IMR-90 (cell line): ENCODE results near the gene UCHL1. TPM values are rescaled to one million over a fixed set of nuclear protein-coding genes. Genes with fewer than 3 reads are reported as not detected.
A peak's percentile ranks its signal among the peaks of the same experiment; 100 is the strongest.
"Not testable (repeated sequence)": the region's sequence is repeated elsewhere in the genome, so short reads cannot be mapped to it uniquely, and the experiment has no call there.

Experiments used
- ATAC-seq: fragments of 200-7000 bp; cut with Tn5 transposase; 2 replicates; pipeline ENCODE4 v1.9.1; 2020; ENCODE audit warnings: low read depth, mild to moderate bottlenecking, moderate library complexity
- BruUV-seq: library from RNA; stranded (reverse); fragments of 400-500 nt; replicated peaks from 2 replicates; lab custom pipeline; 2021; lab: Mats Ljungman, UMichigan
- CTCF ChIA-PET: fragments of 300-600 bp; formaldehyde crosslinking; extraction: SDS; loops from one replicate; lab custom pipeline; 2021; ENCODE audit warnings: antibody characterized with exemption; lab: Yijun Ruan, JAX
- POLR2A ChIA-PET: fragments of 300-600 bp; sonication (Branson Sonifier 250); formaldehyde crosslinking; loops from one replicate; lab custom pipeline; 2022; ENCODE audit warnings: antibody characterized with exemption; ENCODE audit not compliant: unreplicated experiment; lab: Charles Lee
- DNase-seq: peaks from one replicate; pipeline ENCODE4 v3.0.0; 2013
- H2AFZ ChIP-seq: replicated peaks from 2 replicates; pipeline ENCODE3; 2013; ENCODE audit warnings: low read length, mild to moderate bottlenecking; ENCODE audit not compliant: poor library complexity
- H2AK5ac ChIP-seq: 2 replicates; pipeline ENCODE4 v1.6.1; 2013; ENCODE audit warnings: low read depth, low read length, inconsistent platforms
- H2AK9ac ChIP-seq: replicated peaks from 2 replicates; pipeline ENCODE3; 2013; ENCODE audit warnings: mild to moderate bottlenecking, low read depth, low read length, moderate library complexity; ENCODE audit not compliant: poor library complexity
- H2BK120ac ChIP-seq: 2 replicates; pipeline ENCODE4 v1.6.1; 2013; ENCODE audit warnings: low read depth, low read length, inconsistent platforms
- H2BK15ac ChIP-seq: 3 replicates; pipeline ENCODE4 v1.6.1; 2013; ENCODE audit warnings: low read depth, low read length, inconsistent platforms
- H2BK20ac ChIP-seq: 2 replicates; pipeline ENCODE4 v1.6.1; 2013; ENCODE audit warnings: low read depth, mild to moderate bottlenecking, inconsistent platforms, low read length, moderate library complexity
- H2BK5ac ChIP-seq: 2 replicates; pipeline ENCODE4 v1.6.1; 2013; ENCODE audit warnings: mild to moderate bottlenecking, low read depth, low read length, inconsistent platforms; ENCODE audit not compliant: poor library complexity, severe bottlenecking
- H3K14ac ChIP-seq: replicated peaks from 2 replicates; pipeline ENCODE4 v1.6.1; 2013; ENCODE audit warnings: low read depth, low read length, inconsistent platforms
- H3K18ac ChIP-seq: 2 replicates; pipeline ENCODE4 v1.6.1; 2013; ENCODE audit warnings: low read depth, low read length, control low read depth
- H3K23ac ChIP-seq: 2 replicates; pipeline ENCODE4 v1.6.1; 2013; ENCODE audit warnings: low read depth, low read length, inconsistent platforms
- H3K27ac ChIP-seq: 2 replicates; pipeline ENCODE4 v1.5.1; 2013; ENCODE audit warnings: mild to moderate bottlenecking, control low read depth, low read length; ENCODE audit not compliant: insufficient read depth
- H3K27me3 ChIP-seq: 2 replicates; pipeline ENCODE4 v1.6.1; 2013; ENCODE audit warnings: low read length; ENCODE audit not compliant: control insufficient read depth, insufficient read depth
- H3K36me3 ChIP-seq: 2 replicates; pipeline ENCODE4 v1.6.1; 2013; ENCODE audit warnings: low read length, mixed read lengths; ENCODE audit not compliant: control insufficient read depth, insufficient read depth
- H3K4ac ChIP-seq: 2 replicates; pipeline ENCODE4 v1.6.1; 2013; ENCODE audit warnings: low read depth, low read length, inconsistent platforms
- H3K4me1 ChIP-seq: 2 replicates; pipeline ENCODE4 v1.6.1; 2013; ENCODE audit warnings: low read length, mixed read lengths; ENCODE audit not compliant: control insufficient read depth, insufficient read depth
- H3K4me2 ChIP-seq: 2 replicates; pipeline ENCODE4 v1.6.1; 2013; ENCODE audit warnings: low read depth, mild to moderate bottlenecking, control low read depth, low read length, moderate library complexity
- H3K4me3 ChIP-seq: 2 replicates; pipeline ENCODE4 v1.5.1; 2013; ENCODE audit warnings: low read depth, mild to moderate bottlenecking, control low read depth, low read length, moderate library complexity; ENCODE audit not compliant: insufficient read depth
- H3K56ac ChIP-seq: 2 replicates; pipeline ENCODE4 v1.6.1; 2013; ENCODE audit warnings: low read length, inconsistent platforms; ENCODE audit not compliant: insufficient read depth; ENCODE audit errors: extremely low read depth
- H3K79me1 ChIP-seq, 2 experiments: 2 replicates each; pipeline ENCODE4 v1.6.1; 2013; ENCODE audit warnings: low read length in 2 of 2, inconsistent platforms in 1 of 2, low read depth in 1 of 2
- H3K9ac ChIP-seq: 2 replicates; pipeline ENCODE4 v1.6.1; 2013; ENCODE audit warnings: low read depth, low read length, control low read depth
- H3K9me1 ChIP-seq: 2 replicates; pipeline ENCODE4 v1.6.1; 2013; ENCODE audit warnings: low read length, inconsistent platforms; ENCODE audit not compliant: insufficient read depth
- H3K9me3 ChIP-seq: 2 replicates; pipeline ENCODE4 v1.6.1; 2013; ENCODE audit warnings: low read length; ENCODE audit not compliant: control insufficient read depth, insufficient read depth
- H4K20me1 ChIP-seq: 2 replicates; pipeline ENCODE4 v1.6.1; 2013; ENCODE audit warnings: low read length, inconsistent platforms; ENCODE audit not compliant: insufficient read depth
- H4K5ac ChIP-seq: 2 replicates; pipeline ENCODE4 v1.6.1; 2013; ENCODE audit warnings: mild to moderate bottlenecking, low read depth, low read length, control low read depth
- H4K8ac ChIP-seq, 2 experiments: 2 replicates each; pipeline ENCODE4 v1.6.1; 2013; ENCODE audit warnings: low read depth in 2 of 2, low read length in 2 of 2, control low read depth in 1 of 2, inconsistent platforms in 1 of 2
- H4K91ac ChIP-seq: 2 replicates; pipeline ENCODE4 v1.6.1; 2013; ENCODE audit warnings: low read depth, low read length, inconsistent platforms; ENCODE audit not compliant: insufficient read depth
- BHLHE40 ChIP-seq: fragments of 150-350 bp; IDR thresholded peaks from 2 replicates; pipeline ENCODE4 v1.6.1; 2016; ENCODE audit warnings: mild to moderate bottlenecking, low read depth, low read length
- MAFK ChIP-seq: IDR thresholded peaks from 2 replicates; pipeline ENCODE4 v1.6.1; 2012; ENCODE audit warnings: low read depth, low read length, improper control_type of control experiment
- RAD21 ChIP-seq: IDR thresholded peaks from 2 replicates; pipeline ENCODE4 v1.6.1; 2012; ENCODE audit warnings: low read length, improper control_type of control experiment
- WGBS, 2 experiments: methylation state at CpG; one replicate each; pipeline versions ENCODE4 v1.1.5 to v1.1.7; 2013; ENCODE audit warnings: missing lambda C conversion rate in 2 of 2; ENCODE audit not compliant: insufficient read length in 1 of 2; ENCODE audit errors: extremely low coverage in 2 of 2; 5-methylcytosine and 5-hydroxymethylcytosine counted together
- dilution Hi-C: fragments of 300-500 bp; cut with HindIII; formaldehyde crosslinking; loops from one replicate; pipeline ENCODE4 v1.14.3; 2018; ENCODE audit warnings: low sequenced_read_pairs; ENCODE audit not compliant: unreplicated experiment
- in situ Hi-C: fragments of 300-500 bp; cut with MboI; formaldehyde crosslinking; loops from 3 replicates; pipeline ENCODE4 v1.14.3; 2019; ENCODE audit warnings: low sequenced_read_pairs, inconsistent platforms, mixed read lengths
- intact Hi-C: fragments of 100-400 bp; cut with micrococcal nuclease; formaldehyde crosslinking; loops from 2 replicates; pipeline ENCODE4 v1.10.0; 2022
- polyA plus RNA-seq, 3 experiments: library from polyadenylated mRNA; depleted of rRNA; stranded (reverse); fragments of >200 nt; gene quantifications; 2 replicates each; pipeline ENCODE4 v1.2.3, GENCODE V29; 2012; ENCODE audit warnings: low replicate concordance in 1 of 3
- total RNA-seq: library from RNA; depleted of rRNA; stranded (reverse); fragments of >200 nt; gene quantifications from 2 replicates; pipeline ENCODE4 v1.2.3, GENCODE V29; 2012

Gene UCHL1
- total and polyA plus RNA-seq, 2 of the 4 experiments (the other 2 are of a cell fraction), result 972 to 2,118 TPM

DNA sequence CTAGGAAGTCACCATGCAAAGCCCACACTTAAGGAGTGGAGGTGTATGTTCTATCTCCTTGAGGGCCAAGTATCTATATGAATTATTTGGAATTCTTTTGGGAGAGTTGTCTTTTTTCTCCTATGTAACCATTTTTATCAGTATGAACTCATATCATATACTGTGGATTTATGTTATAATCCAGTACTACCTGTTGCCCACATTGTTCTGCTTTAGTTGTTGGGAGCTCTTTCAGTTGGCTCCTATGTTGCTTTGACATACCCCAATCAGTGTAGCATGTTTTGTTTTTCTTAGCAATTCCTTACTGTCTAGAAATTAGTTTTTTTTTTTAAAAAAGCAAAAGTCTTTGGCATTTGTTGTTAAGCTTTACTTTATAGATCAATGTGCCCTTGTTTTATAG, 13.0 kb downstream of the UCHL1 start:
- Histone ChIP-seq H3K36me3 (peaks cover 34% of the 10 kb centered on the region), H4K20me1 (no peaks in the 10 kb centered on the region; the same call in 1 of the 2 replicates), H3K27me3 (no peaks in the 10 kb centered on the region), H3K18ac (no peak overlapping the region), H3K79me1 (no peaks in the 10 kb centered on the region; a peak in 1 of 4 replicates), H3K27ac (no peak overlapping the region), H3K56ac (no peak overlapping the region), H3K9ac (no peak overlapping the region), H4K91ac (no peak overlapping the region), H2BK120ac (no peak overlapping the region), H2AFZ (no peak overlapping the region), H3K9me3 (no peaks in the 10 kb centered on the region), H2BK15ac (no peak overlapping the region), H3K4me1 (no peaks in the 10 kb centered on the region), H4K5ac (no peak overlapping the region), H3K9me1 (no peaks in the 10 kb centered on the region), H3K14ac (no peak overlapping the region), H3K4me3 (no peak overlapping the region), H3K23ac (no peak overlapping the region), H2BK20ac (no peak overlapping the region), H3K4me2 (no peak overlapping the region), H4K8ac (no peak overlapping the region), H2AK5ac (no peak overlapping the region), H2AK9ac (no peak overlapping the region), H3K4ac (no peak overlapping the region), H2BK5ac (no peak overlapping the region)
- BruUV-seq, result no TSS peak
- dilution Hi-C loops, result no loop called here
- in situ Hi-C loops, result no loop called here
- ATAC-seq (peak; percentile 32; the same call in 1 of the 2 replicates), DNase-seq (no peak)
- no peak for TF ChIP-seq BHLHE40
- TF ChIP-seq RAD21, result no peak
- TF ChIP-seq MAFK, result no peak
- intact Hi-C loops, result no loop called here
- POLR2A ChIA-PET, result interaction anchor here (1.0 kb wide), 1 partner anchor 11 kb away, joined by 4 read pairs; no protein-coding TSS in a partner anchor
- CTCF ChIA-PET, result interaction anchor here (0.6 kb wide), 1 partner anchor 13 kb away, joined by 3 read pairs; the partner anchor contains the start of gene UCHL1

DNA sequence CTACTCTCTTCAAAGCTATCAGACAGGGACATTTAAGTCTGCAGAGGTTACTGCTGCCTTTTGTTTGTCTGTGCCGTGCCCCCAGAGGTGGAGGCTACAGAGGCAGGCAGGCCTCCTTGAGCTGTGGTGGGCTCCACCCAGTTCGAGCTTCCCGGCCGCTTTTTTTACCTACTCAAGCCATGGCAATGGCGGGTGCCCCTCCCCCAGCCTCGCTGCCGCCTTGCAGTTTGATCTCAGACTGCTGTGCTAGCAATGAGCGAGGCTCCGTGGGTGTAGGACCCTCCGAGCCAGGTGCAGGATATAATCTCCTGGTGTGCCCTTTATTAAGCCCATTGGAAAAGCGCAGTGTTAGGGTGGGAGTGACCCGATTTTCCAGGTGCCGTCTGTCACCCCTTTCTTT, 19.2 kb downstream of the UCHL1 start:
- BruUV-seq, H3K4me1 ChIP-seq, H2BK5ac ChIP-seq, H3K27me3 ChIP-seq, H3K56ac ChIP-seq, DNase-seq, H2AK5ac ChIP-seq, H3K36me3 ChIP-seq, H3K79me1 ChIP-seq, H3K4ac ChIP-seq, H2AK9ac ChIP-seq, ATAC-seq, H3K9me1 ChIP-seq, H3K27ac ChIP-seq, H3K4me2 ChIP-seq, H3K23ac ChIP-seq, H3K4me3 ChIP-seq, POLR2A ChIA-PET, H3K9ac ChIP-seq, H2BK15ac ChIP-seq, H2BK120ac ChIP-seq, H4K20me1 ChIP-seq, intact Hi-C loops, in situ Hi-C loops, H4K5ac ChIP-seq, H3K9me3 ChIP-seq, H2AFZ ChIP-seq, H2BK20ac ChIP-seq, H4K91ac ChIP-seq, dilution Hi-C loops, H4K8ac ChIP-seq, H3K14ac ChIP-seq, H3K18ac ChIP-seq: not testable (repeated sequence)
- no CpG with 5 or more reads among the region's 13 CpGs for WGBS, 2 experiments
- CTCF ChIA-PET, result interaction anchor here (0.6 kb wide), 1 partner anchor 425 kb away, joined by 3 read pairs; no protein-coding TSS in a partner anchor
